CD8-positive, alpha-beta memory T cell (primary cell): Measurements from ENCODE around the gene TP73. TPM values are rescaled to one million over a fixed set of nuclear protein-coding genes. Genes with fewer than 3 reads are reported as not detected.

Source experiments
- CTCF ChIA-PET: fragments of 350-600 bp; sonication (Branson Sonifier 250); formaldehyde crosslinking; loops from one replicate; lab custom pipeline; 2021; ENCODE audit warnings: antibody characterized with exemption; lab: Charles Lee
- POLR2A ChIA-PET: fragments of 350-600 bp; sonication (Branson Sonifier 250); formaldehyde crosslinking; loops from one replicate; lab custom pipeline; 2021; ENCODE audit warnings: antibody characterized with exemption; lab: Charles Lee
- DNase-seq, 5 donors: peaks; one replicate each; pipeline versions ENCODE4 v3.0.0 to v3.0.0-alpha.2; 2020 to 2022; ENCODE audit warnings: mixed read lengths in 1 of 5
- H3K27ac ChIP-seq: one replicate; pipeline ENCODE4 v1.7.0; 2013; ENCODE audit warnings: low read depth, mild to moderate bottlenecking, low read length, moderate library complexity
- H3K27me3 ChIP-seq: 2 replicates; pipeline ENCODE4 v1.7.0; 2013; ENCODE audit warnings: low read length, mild to moderate bottlenecking; ENCODE audit not compliant: insufficient read depth, poor library complexity, severe bottlenecking
- H3K36me3 ChIP-seq: 2 replicates; pipeline ENCODE4 v1.7.0; 2013; ENCODE audit warnings: mild to moderate bottlenecking, low read length, moderate library complexity; ENCODE audit not compliant: insufficient read depth
- H3K4me1 ChIP-seq: 2 replicates; pipeline ENCODE4 v1.7.0; 2013; ENCODE audit warnings: mild to moderate bottlenecking, low read length, moderate library complexity; ENCODE audit not compliant: insufficient read depth
- H3K4me3 ChIP-seq: 2 replicates; pipeline ENCODE4 v1.7.0; 2013; ENCODE audit warnings: mild to moderate bottlenecking, low read length
- H3K9me3 ChIP-seq: 2 replicates; pipeline ENCODE4 v1.7.0; 2013; ENCODE audit warnings: mild to moderate bottlenecking, low read length
- H3K27ac Mint-ChIP-seq, 8 donors: one replicate each; pipeline ENCODE4 v1.8.0; 2020 to 2021; ENCODE audit warnings: mixed read lengths in 8 of 8, mild to moderate bottlenecking in 6 of 8, inconsistent platforms in 3 of 8, moderate library complexity in 3 of 8
- H3K27me3 Mint-ChIP-seq, 2 donors: one replicate each; pipeline ENCODE4 v1.8.0; 2020 to 2021; ENCODE audit warnings: mixed read lengths in 2 of 2, mild to moderate bottlenecking in 1 of 2, moderate library complexity in 1 of 2
- H3K36me3 Mint-ChIP-seq, 3 donors: one replicate each; pipeline ENCODE4 v1.8.0; 2020 to 2021; ENCODE audit warnings: mixed read lengths in 3 of 3, inconsistent platforms in 1 of 3, mild to moderate bottlenecking in 1 of 3
- H3K4me1 Mint-ChIP-seq, 3 donors: one replicate each; pipeline ENCODE4 v1.8.0; 2020 to 2021; ENCODE audit warnings: mixed read lengths in 3 of 3, inconsistent platforms in 1 of 3, mild to moderate bottlenecking in 1 of 3
- H3K4me3 Mint-ChIP-seq, 7 donors: one replicate each; pipeline ENCODE4 v1.8.0; 2020 to 2021; ENCODE audit warnings: mixed read lengths in 7 of 7, mild to moderate bottlenecking in 6 of 7, moderate library complexity in 4 of 7, inconsistent platforms in 2 of 7
- H3K9me3 Mint-ChIP-seq, 5 donors: one replicate each; pipeline ENCODE4 v1.8.0; 2020 to 2022; ENCODE audit warnings: mixed read lengths in 5 of 5, mild to moderate bottlenecking in 3 of 5, moderate library complexity in 2 of 5, inconsistent platforms in 1 of 5
- polyA plus RNA-seq: library from polyadenylated mRNA; unstranded; fragments of 300-500 nt; fragmentation: Illumina TruSeq; gene quantifications from one replicate; pipeline ENCODE4 v1.2.3, GENCODE V29; 2021
- total RNA-seq, 2 experiments: library from RNA; stranded (reverse); gene quantifications; one replicate each; pipeline ENCODE4 v1.2.3, GENCODE V29; 2021

Gene TP73
- total and polyA plus RNA-seq, 3 experiments from 2014 or later: 0.20 to 0.63 (median 0.49) TPM

- DNase-seq: no peak
- Mint-ChIP-seq H3K36me3 (no peaks in the 10 kb centered on the region), H3K27me3 (peaks cover 1 to 5% of the 10 kb centered on the region in 2 donors), H3K4me1 (no peaks in the 10 kb centered on the region), H3K9me3 (peaks cover 0 to 2% (median 0%) of the 10 kb centered on the region in 5 donors), H3K4me3 (no peak overlapping the region), H3K27ac (no peak overlapping the region)
- Histone ChIP-seq H3K36me3 (no peaks in the 10 kb centered on the region), H3K4me1 (no peaks in the 10 kb centered on the region), H3K4me3 (no peak overlapping the region), H3K27ac (no peak overlapping the region), H3K9me3 (no peaks in the 10 kb centered on the region), H3K27me3 (no peaks in the 10 kb centered on the region)
- CTCF ChIA-PET: no interaction called here
- POLR2A ChIA-PET: no interaction called here
These were observed 36.2 kb downstream of the TP73 start for GRCh38 chr1:3688356-3689137.

DNA sequence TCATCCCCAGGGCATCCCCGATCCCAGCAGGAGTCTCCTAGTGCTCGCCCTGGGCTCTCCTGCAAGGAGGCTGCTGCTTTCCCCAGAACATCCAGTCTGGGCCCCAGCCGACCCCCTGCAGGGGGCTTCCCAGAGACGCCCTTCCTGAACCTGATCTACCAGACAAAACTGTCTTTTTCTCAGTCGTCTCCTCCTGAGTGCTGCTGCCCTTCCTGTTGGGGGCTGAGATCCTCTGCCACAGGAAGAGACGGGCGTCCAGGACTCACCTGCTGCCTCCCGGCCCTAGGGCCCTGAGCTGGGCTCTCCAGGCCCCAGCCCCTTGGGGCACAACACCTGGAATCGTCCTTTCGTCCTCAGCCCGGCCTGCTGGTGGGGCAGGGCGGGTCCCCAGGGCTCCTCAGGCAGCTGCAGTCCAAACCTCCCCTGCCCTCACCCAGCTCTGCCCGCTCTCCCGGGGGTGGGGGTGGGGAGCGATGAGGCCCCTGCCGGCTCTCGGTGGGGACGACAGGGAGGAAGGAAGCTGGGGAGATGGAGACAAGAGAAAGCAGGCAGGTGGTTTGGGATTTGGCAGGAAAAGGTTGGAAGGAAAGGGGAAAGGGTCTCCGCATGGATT is 36.9 kb downstream of the TP73 start:
- peaks cover 0 to 5% of the 10 kb centered on the region in 2 donors for H3K27me3 Mint-ChIP-seq
- POLR2A ChIA-PET: no interaction called here

DNA sequence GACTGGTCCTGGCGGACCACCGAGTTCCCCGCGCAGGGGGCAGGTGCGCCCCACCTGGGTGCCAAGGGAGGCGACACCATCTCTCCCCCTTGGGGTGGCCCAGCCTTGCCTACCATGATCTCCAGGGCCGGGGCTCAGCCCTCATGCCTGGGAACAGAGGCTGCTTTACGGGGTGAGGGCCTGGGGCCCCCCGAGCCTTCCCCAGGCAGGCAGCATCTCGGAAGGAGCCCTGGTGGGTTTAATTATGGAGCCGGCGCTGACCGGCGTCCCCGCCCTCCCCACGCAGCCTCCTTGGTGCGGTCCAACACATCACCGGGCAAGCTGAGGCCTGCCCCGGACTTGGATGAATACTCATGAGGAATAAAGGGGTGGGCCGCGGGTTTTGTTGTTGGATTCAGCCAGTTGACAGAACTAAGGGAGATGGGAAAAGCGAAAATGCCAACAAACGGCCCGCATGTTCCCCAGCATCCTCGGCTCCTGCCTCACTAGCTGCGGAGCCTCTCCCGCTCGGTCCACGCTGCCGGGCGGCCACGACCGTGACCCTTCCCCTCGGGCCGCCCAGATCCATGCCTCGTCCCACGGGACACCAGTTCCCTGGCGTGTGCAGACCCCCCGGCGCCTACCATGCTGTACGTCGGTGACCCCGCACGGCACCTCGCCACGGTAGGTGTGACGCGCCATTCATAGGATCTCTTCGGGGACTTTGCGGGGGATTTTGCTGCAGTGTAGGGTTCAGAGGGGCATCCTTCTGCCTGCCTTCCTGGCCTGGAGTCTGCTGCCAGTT is 38.2 kb downstream of the TP73 start:
- DNase-seq: no peak
- no peaks in the 10 kb centered on the region for H3K27me3 ChIP-seq
- no peak overlapping the region for H3K4me3 Mint-ChIP-seq
- H3K36me3 Mint-ChIP-seq: no peaks in the 10 kb centered on the region
- no peaks in the 10 kb centered on the region for H3K36me3 ChIP-seq
- ChIA-PET POLR2A (no interaction called here), CTCF (no interaction called here)
- H3K9me3 Mint-ChIP-seq: peaks cover 0 to 2% (median 0%) of the 10 kb centered on the region in 5 donors
- H3K27me3 Mint-ChIP-seq: peaks cover 0 to under 1% of the 10 kb centered on the region in 2 donors
- peaks cover 0 to under 1% (median 0%) of the 10 kb centered on the region in 3 donors for H3K4me1 Mint-ChIP-seq
- H3K27ac Mint-ChIP-seq: no peak overlapping the region
- no peak overlapping the region for H3K27ac ChIP-seq
- no peaks in the 10 kb centered on the region for H3K9me3 ChIP-seq
- no peak overlapping the region for H3K4me3 ChIP-seq
- no peaks in the 10 kb centered on the region for H3K4me1 ChIP-seq

More for the DNA sequence above, 36.9 kb downstream of the TP73 start:
- H3K4me3 ChIP-seq: no peak overlapping the region
- no peak overlapping the region for H3K27ac Mint-ChIP-seq
- H3K27me3 ChIP-seq: no peaks in the 10 kb centered on the region
- H3K4me1 ChIP-seq: no peaks in the 10 kb centered on the region
- no peak overlapping the region for H3K27ac ChIP-seq
- H3K9me3 ChIP-seq: no peaks in the 10 kb centered on the region
- H3K4me3 Mint-ChIP-seq: no peak overlapping the region
- H3K4me1 Mint-ChIP-seq: no peaks in the 10 kb centered on the region
- H3K9me3 Mint-ChIP-seq: peaks cover 0 to 2% (median 0%) of the 10 kb centered on the region in 5 donors
- no peaks in the 10 kb centered on the region for H3K36me3 Mint-ChIP-seq
- no peak for DNase-seq
- no peaks in the 10 kb centered on the region for H3K36me3 ChIP-seq
- CTCF ChIA-PET: no interaction called here

DNA sequence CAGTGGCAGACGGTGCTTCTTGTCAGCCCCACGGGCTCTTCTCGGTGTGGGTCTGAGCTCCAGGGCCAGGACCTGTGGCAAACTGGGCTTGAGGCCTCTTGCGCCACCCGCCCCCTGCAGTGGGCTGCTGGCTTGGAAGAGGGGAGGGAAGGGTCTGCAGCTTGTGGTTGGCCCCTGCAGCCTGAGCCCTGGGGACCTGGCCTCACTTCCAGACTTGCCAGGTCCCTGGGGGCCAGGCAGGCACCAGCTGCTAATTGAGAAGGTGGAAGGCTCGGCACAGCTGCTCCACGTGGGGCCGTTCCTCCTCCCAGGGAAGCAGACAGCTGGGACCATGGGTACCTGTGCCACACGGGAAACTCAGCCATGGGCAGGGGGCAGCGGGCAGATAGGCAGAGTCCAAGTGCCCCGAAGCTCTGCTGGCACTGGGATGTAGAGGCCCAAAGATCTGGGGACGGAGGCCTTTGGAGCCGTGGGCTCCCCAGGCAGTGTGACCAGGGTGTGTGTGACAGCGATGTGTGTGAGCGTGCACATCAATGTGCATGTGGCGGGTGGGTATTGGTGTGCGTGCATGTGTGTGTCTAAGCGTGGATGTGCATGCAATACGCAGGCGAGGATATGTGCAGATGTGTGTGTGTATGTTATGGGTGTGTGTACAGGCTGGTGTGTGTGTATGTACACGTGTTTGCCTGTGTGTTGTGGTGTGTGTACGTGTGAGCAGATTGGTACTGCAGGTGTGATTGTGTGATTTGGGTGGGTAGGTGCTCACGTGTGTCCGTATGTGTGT is 39.3 kb downstream of the TP73 start:
- no peaks in the 10 kb centered on the region for H3K36me3 ChIP-seq
- peaks cover 0 to 4% (median 3%) of the 10 kb centered on the region in 3 donors for H3K4me1 Mint-ChIP-seq
- H3K27me3 Mint-ChIP-seq: peaks cover 0 to 7% of the 10 kb centered on the region in 2 donors
- no peak overlapping the region for H3K27ac Mint-ChIP-seq
- H3K4me3 Mint-ChIP-seq: no peak overlapping the region
- H3K9me3 Mint-ChIP-seq: peaks cover 0 to 2% (median 0%) of the 10 kb centered on the region in 5 donors
- no peak overlapping the region for H3K4me3 ChIP-seq
- no peaks in the 10 kb centered on the region for H3K27me3 ChIP-seq
- no peaks in the 10 kb centered on the region for H3K9me3 ChIP-seq
- no peaks in the 10 kb centered on the region for H3K36me3 Mint-ChIP-seq
- no peak overlapping the region for H3K27ac ChIP-seq
- H3K4me1 ChIP-seq: no peaks in the 10 kb centered on the region
- CTCF ChIA-PET: no interaction called here
- no peak for DNase-seq
- POLR2A ChIA-PET: no interaction called here

- CTCF ChIA-PET: no interaction called here
- peaks cover 0 to 4% (median 3%) of the 10 kb centered on the region in 3 donors for H3K4me1 Mint-ChIP-seq
- H3K36me3 Mint-ChIP-seq: no peaks in the 10 kb centered on the region
- no peak overlapping the region for H3K4me3 Mint-ChIP-seq
- peaks cover 2 to 7% of the 10 kb centered on the region in 2 donors for H3K27me3 Mint-ChIP-seq
- Histone ChIP-seq H3K9me3 (no peaks in the 10 kb centered on the region), H3K27ac (no peak overlapping the region), H3K4me1 (no peaks in the 10 kb centered on the region), H3K36me3 (no peaks in the 10 kb centered on the region), H3K27me3 (no peaks in the 10 kb centered on the region), H3K4me3 (no peak overlapping the region)
- no peak overlapping the region for H3K27ac Mint-ChIP-seq
- no peak for DNase-seq
- peaks cover 0 to 2% (median 0%) of the 10 kb centered on the region in 5 donors for H3K9me3 Mint-ChIP-seq
- POLR2A ChIA-PET: no interaction called here
These were observed 40.3 kb downstream of the TP73 start for GRCh38 chr1:3692598-3692997.

DNA sequence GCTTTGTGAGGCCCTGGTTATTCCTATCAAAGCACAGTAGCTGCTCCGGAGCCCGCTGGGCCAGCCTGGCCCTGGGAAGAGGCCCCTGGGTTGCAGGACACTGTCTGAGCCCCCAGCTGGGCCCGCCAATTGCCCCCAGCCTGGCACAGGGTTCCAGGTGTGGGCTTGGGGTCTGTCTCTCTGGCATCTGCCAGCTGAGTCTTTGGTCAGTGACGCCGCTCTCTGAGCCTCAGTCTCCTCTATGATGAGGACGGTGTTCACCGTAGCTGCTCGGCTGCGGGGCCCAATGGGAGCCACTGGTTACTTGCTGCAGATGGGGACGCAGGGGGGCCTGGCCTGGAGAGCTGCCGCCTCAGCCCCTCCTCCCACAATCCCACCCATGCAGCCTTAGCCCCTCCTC is 41.0 kb downstream of the TP73 start:
- ChIA-PET POLR2A (no interaction called here), CTCF (no interaction called here)
- peaks cover 0 to 4% (median 3%) of the 10 kb centered on the region in 3 donors for H3K4me1 Mint-ChIP-seq
- Histone ChIP-seq H3K9me3 (no peaks in the 10 kb centered on the region), H3K36me3 (no peaks in the 10 kb centered on the region), H3K27ac (no peak overlapping the region), H3K27me3 (no peaks in the 10 kb centered on the region), H3K4me1 (no peaks in the 10 kb centered on the region), H3K4me3 (no peak overlapping the region)
- no peak overlapping the region for H3K27ac Mint-ChIP-seq
- H3K4me3 Mint-ChIP-seq: no peak overlapping the region
- no peak for DNase-seq
- no peaks in the 10 kb centered on the region for H3K36me3 Mint-ChIP-seq
- H3K9me3 Mint-ChIP-seq: peaks cover 0 to 2% (median 0%) of the 10 kb centered on the region in 5 donors
- H3K27me3 Mint-ChIP-seq: peaks cover 2 to 7% of the 10 kb centered on the region in 2 donors

DNA sequence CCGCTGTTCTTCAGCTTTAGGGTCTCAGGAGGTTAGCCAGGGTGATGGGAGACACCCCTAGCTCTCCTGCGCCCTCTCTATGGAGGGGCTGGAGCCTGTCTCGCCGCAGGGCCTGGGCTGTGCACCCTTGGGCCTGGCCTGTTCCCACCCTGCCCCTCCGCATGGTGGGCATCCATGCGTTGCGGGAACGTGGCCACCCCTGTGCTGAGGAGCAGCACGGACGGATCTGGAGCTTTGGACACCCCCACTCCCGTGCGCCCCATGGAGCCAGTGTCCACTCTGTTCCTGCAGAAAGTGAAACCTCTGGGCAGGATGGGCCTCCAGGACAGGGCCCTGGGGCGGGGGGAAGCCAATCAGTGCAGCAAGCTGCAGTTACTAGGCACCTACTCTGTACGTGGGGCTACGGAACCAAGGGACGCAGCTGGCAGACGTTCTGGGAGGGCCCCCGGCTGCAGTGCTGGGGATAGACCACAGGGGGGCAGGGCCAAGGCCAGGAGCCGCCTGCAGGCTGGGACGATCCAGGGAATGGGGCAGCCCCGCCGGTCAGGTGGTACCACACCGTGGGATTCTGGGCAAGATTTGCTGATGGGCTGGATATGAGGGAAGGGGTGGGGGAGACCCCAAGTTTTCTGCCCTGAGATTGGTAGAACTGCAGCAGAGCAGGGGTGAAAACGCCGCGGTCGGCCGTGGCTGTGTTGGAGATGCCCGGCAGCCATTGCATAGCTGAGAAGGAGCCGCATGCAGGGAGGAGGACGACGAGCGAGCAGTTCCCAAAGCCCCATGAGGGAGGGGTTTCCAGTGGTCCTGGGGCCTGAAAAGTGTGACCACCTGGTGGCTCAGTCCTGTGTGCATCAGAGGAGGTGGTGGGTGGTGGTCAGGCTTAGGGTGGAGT is 43.3 kb downstream of the TP73 start:
- Histone ChIP-seq H3K27me3 (no peaks in the 10 kb centered on the region), H3K27ac (no peak overlapping the region), H3K4me1 (no peaks in the 10 kb centered on the region), H3K36me3 (no peaks in the 10 kb centered on the region), H3K4me3 (no peak overlapping the region), H3K9me3 (no peaks in the 10 kb centered on the region)
- Mint-ChIP-seq H3K27me3 (peaks cover 4 to 10% of the 10 kb centered on the region in 2 donors), H3K9me3 (peaks cover 0 to 2% (median 0%) of the 10 kb centered on the region in 5 donors), H3K4me1 (peaks cover 0 to 4% (median 3%) of the 10 kb centered on the region in 3 donors), H3K27ac (no peak overlapping the region), H3K4me3 (peak overlapping the region in 6 of 7 donors; percentile 3 to 61 (median 38)), H3K36me3 (no peaks in the 10 kb centered on the region)
- ChIA-PET POLR2A (no interaction called here), CTCF (interaction anchor here (0.6 kb wide), 1 partner anchor 9 kb away, joined by 3 read pairs; no protein-coding TSS in a partner anchor)
- peak in 1 of 5 donors; percentile 11 for DNase-seq
